CD4-positive, alpha-beta T cell treated with Interleukin-15 for 4 hours (primary cell): Measurements from ENCODE around the gene C6orf118.

ENCODE experiments used
- DNase-seq: peaks from one replicate; pipeline ENCODE4 v3.0.0-alpha.2; 2020; ENCODE audit warnings: low spot score

Gene C6orf118

GRCh38 chr6:165308926-165309731 lies at the start of gene C6orf118:
TSS of gene C6orf118 (minus strand) at chr6:165309605. CDS start at chr6:165309586, 19 bp downstream.
- DNase-seq = no peak

DNA sequence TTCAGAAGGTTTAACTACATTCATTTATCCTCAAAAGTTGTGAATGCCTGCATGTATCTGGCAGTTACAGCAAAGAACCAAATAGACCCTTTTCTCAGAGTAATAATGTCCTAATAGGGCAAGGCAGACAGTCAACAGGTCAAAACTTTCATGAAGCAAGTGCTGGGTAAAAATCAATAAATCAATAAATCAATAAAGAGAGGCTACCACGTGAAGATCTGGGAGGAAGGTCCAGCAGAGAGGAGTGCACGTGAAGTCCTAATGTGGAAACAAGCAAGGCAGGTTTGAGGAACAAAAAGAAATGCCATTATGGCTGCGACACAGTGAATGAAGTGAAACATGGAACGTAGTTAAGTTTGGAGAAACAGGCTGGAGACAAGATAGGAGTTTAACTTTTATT lies 36.3 kb upstream of the C6orf118 start:
- no peak for DNase-seq

- DNase-seq = no peak
Observed at GRCh38 chr6:165340532-165340931, 31.1 kb upstream of the C6orf118 start.

- no peak for DNase-seq
Observed at GRCh38 chr6:165325609-165326008, 16.2 kb upstream of the C6orf118 start.

DNA sequence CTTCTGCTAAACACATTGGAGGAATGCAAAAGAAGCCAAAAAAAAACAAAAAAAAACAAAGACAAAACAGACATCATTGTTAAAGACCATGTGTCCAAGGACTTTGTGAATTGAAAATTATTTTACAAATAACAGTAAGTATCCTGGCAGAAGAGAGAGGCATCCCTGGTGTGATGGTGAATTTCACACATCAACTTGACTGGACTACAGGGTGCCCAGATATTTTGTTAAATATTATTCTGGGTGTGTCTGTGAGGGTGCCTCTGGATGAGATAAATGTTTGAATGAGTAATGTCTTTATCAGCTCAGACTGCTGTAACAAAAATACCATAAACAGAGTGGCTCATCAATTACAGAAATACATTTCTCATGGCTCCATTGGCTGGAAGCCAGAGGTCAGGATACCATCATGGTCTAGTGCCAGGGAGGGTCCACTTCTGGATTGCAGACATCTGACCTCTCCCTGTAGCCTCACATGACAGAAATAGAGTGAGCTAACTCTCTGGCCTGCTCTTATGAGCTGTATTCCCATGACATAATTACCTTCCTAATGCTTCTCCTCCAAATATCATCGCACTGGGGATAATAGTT lies 12.2 kb upstream of the C6orf118 start:
- DNase-seq = no peak

DNA sequence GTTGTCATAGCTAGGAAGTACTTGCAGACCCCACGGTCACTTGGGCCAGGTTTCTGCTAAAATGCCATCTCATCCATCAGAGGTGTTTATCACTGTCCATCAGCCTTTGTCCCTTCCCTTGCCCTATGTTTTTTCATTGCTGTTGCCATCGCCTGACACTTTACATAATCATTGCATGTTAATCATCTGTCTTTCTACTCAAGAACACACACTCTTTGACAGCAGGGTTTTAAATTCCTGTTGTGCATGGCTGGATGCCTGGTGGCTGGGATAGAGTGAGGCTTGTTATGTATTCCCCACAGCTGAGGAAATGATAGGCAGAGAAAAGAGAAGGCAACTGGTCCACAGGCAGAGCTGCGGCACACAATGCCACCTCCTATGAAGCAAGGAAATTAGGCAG lies 11.7 kb upstream of the C6orf118 start:
- DNase-seq = no peak

GRCh38 chr6:165317723-165318122 lies 8.3 kb upstream of the C6orf118 start:
- no peak for DNase-seq

- no peak for DNase-seq
Observed at GRCh38 chr6:165306955-165307354, 2.5 kb downstream of the C6orf118 start.

- DNase-seq = no peak
Observed at GRCh38 chr6:165301372-165302246, 7.8 kb downstream of the C6orf118 start.

DNA sequence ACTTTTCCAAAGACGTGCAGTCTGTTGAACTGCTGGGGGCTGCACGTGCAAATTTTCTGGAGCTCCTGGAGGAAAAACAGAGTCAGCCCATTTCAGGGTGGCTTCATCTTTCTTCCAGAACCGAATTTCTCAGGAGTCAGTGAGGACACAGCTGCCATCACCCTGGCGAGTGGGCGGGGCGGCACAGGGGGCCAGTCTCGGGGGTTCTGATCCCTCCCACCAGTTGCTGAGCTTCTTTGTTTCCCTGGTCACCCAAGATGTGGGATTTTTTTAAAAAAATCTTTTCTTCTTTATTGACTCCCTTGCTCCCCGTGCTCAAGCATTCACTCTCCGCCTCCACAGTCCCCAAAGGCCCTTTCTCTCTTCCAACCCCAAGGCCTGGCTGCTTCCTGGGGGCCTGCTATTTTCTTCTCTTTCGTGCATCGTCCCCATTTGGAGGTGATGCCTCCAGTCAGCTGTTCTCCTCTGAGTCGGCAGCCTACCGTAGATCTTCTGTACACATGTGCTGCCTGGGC lies 8.9 kb downstream of the C6orf118 start:
- DNase-seq = no peak

GRCh38 chr6:165298875-165299274 lies 10.5 kb downstream of the C6orf118 start:
- DNase-seq = no peak

DNA sequence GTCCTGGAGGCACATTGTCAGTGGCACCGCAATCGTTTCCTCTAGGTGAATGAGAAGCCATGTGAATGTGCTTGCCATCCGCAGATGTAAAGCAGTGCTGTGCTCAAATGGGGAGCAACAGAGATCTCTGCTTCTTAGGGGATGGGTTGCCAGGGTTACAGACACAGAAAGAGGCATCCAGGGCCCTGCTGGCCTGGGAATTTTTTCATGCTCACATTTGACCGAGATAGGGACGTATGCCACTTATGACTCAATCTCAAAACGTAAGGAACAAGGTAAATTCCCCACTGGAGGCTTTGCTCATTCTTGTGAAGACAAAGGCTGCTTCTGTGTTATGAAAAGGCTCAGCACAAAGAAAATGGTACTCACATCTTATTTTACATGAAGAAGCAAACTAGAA lies 11.0 kb downstream of the C6orf118 start:
- no peak for DNase-seq

DNA sequence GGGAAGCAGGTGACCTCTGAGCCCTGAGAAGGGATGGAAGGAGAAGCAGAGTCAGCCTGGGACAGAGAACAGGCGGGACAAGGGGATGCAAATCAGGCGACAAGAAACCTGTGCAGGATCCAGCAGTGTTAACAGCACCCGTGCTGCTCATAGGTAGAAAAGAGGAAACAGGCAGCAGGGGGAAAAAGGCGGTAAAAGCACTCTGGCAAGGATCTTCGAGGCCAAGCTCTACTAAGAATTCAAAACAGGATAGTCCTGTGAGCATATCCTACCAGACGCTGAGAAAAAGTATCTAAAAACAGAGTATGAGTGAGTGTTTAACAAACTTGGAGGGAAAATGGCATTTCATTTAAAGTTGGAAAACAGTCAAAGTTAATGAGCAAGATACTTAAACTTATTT lies 16.7 kb downstream of the C6orf118 start:
- DNase-seq = no peak

DNA sequence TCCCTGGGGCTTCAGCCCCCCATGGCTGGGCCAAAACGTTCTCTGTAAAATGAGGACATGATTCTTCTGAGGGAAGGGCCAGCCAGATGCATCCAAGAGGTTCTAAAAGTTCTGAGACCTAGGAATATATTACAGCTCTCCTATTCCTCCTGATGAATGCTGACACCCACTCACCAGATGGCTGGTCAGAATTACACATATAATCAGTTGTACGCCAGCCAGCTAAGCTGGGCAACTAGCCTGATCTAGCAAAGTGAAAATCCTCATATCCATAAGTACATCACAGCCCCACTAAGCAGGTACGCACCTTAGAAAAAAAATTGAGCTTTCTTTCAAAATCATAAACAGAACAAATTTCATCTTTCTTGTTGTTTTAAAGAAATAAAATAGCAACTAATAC lies 34.8 kb downstream of the C6orf118 start:
- DNase-seq = no peak

GRCh38 chr6:165272585-165272984 lies 36.8 kb downstream of the C6orf118 start:
- no peak for DNase-seq

DNA sequence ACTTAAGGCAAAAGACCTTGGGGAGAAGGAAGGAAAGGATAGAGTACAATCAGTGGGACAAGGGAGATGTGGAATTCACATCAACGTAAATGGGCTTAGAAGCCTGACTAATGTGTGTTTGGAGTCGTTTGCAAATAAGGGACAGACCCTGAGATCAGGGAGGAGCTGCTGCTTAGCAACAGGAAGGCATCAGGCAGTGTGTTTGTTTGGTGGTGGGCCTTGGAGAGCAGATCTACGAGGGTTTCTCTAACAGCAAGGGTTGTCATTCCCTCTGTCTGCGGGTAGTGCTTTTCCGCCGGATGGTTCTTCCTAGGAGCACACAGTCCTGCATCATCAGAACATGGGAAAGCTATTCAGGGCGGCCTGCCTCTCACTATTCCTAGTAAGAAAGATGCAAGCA lies 40.4 kb downstream of the C6orf118 start:
- no peak for DNase-seq

DNA sequence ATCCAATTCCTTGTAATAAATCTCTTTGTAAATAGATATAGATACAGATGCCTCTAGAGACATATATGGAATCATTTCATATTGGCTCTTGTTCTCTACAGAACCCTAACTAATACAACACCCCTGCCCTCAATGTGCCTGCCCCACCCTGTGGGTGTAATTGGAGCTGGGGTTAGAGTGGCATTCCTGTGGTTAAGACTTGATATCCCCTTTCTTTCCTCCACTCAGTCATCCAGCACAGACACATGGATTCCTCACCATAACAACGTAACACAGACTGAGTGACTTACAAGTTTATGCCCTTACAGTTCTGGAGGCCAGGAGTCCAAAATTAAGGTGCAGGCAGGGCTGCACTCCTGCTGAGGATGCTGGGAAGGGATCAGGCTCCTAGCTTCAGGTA lies 42.8 kb downstream of the C6orf118 start:
- DNase-seq = no peak

DNA sequence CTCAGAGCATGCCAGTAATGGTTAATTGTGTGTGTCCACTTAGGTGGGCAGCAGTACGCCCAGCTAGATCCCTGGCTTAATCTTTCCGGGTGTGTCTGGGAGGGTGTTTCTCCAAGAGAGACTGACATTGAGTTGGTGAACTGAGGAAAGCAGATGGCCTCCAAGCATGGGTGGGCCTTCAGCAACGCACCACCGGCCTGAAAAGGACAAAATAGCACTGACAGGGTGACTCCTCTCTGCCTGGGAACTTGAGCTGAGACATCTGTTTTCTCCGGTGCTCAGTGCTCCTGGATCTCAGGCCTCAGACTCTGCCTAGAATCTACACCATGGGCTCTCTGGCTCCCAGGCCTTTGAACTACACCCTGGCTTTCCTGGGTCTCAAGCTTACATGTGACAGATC lies 43.2 kb downstream of the C6orf118 start:
- no peak for DNase-seq

DNA sequence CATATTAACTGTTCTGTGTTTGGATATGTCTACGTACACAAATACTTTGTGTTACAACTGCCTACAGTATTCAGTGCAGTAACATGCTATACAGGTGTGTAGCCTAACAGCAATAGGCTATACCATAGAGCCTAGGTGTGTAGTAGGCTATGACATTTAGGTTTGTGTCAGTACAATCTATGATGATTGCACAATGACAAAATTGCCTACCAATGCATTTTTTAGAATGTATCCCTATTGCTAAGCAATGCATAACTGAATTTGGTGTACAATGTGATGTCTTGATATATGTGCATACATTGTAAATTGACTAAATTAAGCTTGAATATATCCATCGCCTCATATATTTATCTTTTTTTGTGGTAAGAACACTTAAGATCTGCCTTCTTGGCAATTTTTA lies 48.9 kb downstream of the C6orf118 start:
- DNase-seq = no peak

GRCh38 chr6:165249808-165250207 lies 59.6 kb downstream of the C6orf118 start:
- no peak for DNase-seq

DNA sequence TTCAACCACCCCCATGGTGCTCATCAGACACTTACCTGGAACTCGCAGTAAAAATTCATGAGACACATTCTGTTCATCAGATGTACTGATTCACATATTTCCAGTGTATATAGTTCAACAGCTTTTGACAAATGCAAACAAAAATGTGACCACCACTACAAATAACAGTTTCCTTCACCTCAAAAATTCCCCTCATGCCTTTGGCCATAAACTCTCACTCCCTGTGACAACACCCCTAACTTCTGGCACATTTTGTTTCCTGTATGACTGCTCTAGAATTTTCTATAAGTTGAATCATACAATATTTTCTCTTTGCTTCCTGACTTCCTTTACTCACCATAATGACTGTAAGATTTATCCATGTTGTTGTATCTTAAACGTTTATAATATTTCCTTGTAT lies 63.7 kb downstream of the C6orf118 start:
- no peak for DNase-seq

DNA sequence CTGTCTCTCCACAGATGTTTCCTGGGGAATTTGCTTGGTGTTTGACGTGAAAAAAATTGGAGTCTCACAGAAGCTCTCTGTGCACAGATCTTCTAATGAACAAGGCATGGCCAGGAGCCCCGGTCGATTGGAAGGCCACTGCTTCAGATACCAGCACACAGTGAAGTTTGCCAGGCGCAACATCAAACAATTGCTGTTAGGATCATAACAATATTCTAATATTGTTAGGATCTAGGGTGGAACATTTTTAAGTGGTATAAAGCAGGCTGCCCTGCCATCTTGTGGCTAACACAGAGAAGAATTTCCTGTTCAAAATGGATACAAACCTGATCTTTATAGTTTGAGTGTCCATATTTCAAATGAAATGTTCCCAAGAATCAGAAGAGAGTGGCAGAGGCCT lies 64.1 kb downstream of the C6orf118 start:
- DNase-seq = no peak
